K562 (cell line): ENCODE results near the gene MINPP1. TPM values are rescaled to one million over a fixed set of nuclear protein-coding genes. Genes with fewer than 3 reads are reported as not detected.
A peak's percentile ranks its signal among the peaks of the same experiment; 100 is the strongest.

ENCODE experiments used
- ATAC-seq: fragments of 200-7000 bp; cut with Tn5 transposase; 3 replicates; pipeline ENCODE4 v1.9.1; 2020; ENCODE audit warnings: moderate library complexity
- BruUV-seq: library from RNA; stranded (reverse); fragments of 400-500 nt; replicated peaks from 2 replicates; lab custom pipeline; 2021; lab: Mats Ljungman, UMichigan
- CTCF ChIA-PET: fragments of 300-600 bp; formaldehyde crosslinking; extraction: SDS; loops from one replicate; lab custom pipeline; 2021; ENCODE audit warnings: low intra/inter-chr PET ratio; lab: Yijun Ruan, JAX
- POLR2A ChIA-PET: fragments of 300-600, 350-650 bp; sonication (Branson Sonifier 250); formaldehyde crosslinking; extraction: SDS; loops from one replicate; lab custom pipeline; 2021; ENCODE audit warnings: antibody characterized with exemption, inconsistent platforms; lab: Yijun Ruan, JAX
- DNase-seq, 4 experiments: peaks; one replicate each; pipeline versions ENCODE4 v3.0.0 to v3.0.0-alpha.2; 2011 to 2018; ENCODE audit warnings: low spot score in 3 of 4, mixed read lengths in 3 of 4; ENCODE audit errors: extremely low read depth in 1 of 4
- FAIRE-seq: peaks from 2 replicates; lab custom pipeline; 2011; peaks lifted over from hg19 to GRCh38; lab: Jason Lieb, UNC
- H2AFZ ChIP-seq: 2 replicates; pipeline ENCODE4 v1.6.0; 2011; ENCODE audit warnings: low read depth, low read length, control low read depth, inconsistent platforms
- H3K27ac ChIP-seq: fragments of 200-600 bp; 3 replicates; pipeline ENCODE4 v1.8.0; 2011; ENCODE audit warnings: low read depth, mild to moderate bottlenecking, control low read depth, inconsistent platforms, low read length, moderate library complexity, mixed read lengths; ENCODE audit errors: extremely low read depth
- H3K27me3 ChIP-seq, 2 experiments: fragments of 300-600 bp in 1 of 2; 2 replicates in 1 of 2; 3 replicates in 1 of 2; pipeline versions ENCODE4 v1.6.0 to v1.8.0; 2011; ENCODE audit warnings: inconsistent platforms in 2 of 2, low read length in 2 of 2, mild to moderate bottlenecking in 1 of 2, mixed read lengths in 1 of 2, moderate library complexity in 1 of 2; ENCODE audit not compliant: control insufficient read depth in 2 of 2, insufficient read depth in 2 of 2
- H3K36me3 ChIP-seq: fragments of 300-600 bp; 3 replicates; pipeline ENCODE4 v1.8.0; 2011; ENCODE audit warnings: mild to moderate bottlenecking, low read length, inconsistent platforms; ENCODE audit not compliant: control insufficient read depth, insufficient read depth
- H3K4me1 ChIP-seq, 2 experiments: fragments of 200-600 bp in 1 of 2; replicated peaks in 1 of 2; 2 replicates in 1 of 2; 3 replicates in 1 of 2; pipeline versions ENCODE4 v1.5.1 to v1.8.0; 2011; ENCODE audit warnings: inconsistent platforms in 2 of 2, low read length in 2 of 2, mild to moderate bottlenecking in 1 of 2, mixed read lengths in 1 of 2, moderate library complexity in 1 of 2; ENCODE audit not compliant: control insufficient read depth in 2 of 2, insufficient read depth in 2 of 2
- H3K4me2 ChIP-seq: 2 replicates; pipeline ENCODE4 v1.6.1; 2011; ENCODE audit warnings: low read length, control low read depth, inconsistent platforms, mixed read lengths; ENCODE audit not compliant: insufficient read depth
- H3K4me3 ChIP-seq: fragments of 200-600 bp; sonication (generic), shearing (Covaris generic); 2 replicates; pipeline ENCODE4 v1.5.1; 2016; ENCODE audit warnings: control low read depth, inconsistent platforms
- H3K79me2 ChIP-seq: fragments of 200-600 bp; 3 replicates; pipeline ENCODE4 v1.8.0; 2011; ENCODE audit warnings: low read length, inconsistent platforms; ENCODE audit not compliant: control insufficient read depth, insufficient read depth
- H3K9ac ChIP-seq, 2 experiments: 2 replicates each; pipeline versions ENCODE4 v1.6.0 to v1.6.1; 2011; ENCODE audit warnings: low read depth in 2 of 2, low read length in 2 of 2, control low read depth in 1 of 2, inconsistent platforms in 1 of 2, mild to moderate bottlenecking in 1 of 2, mixed read lengths in 1 of 2; ENCODE audit not compliant: insufficient read depth in 1 of 2
- H3K9me1 ChIP-seq: one replicate; pipeline ENCODE4 v1.6.0; 2011; ENCODE audit warnings: inconsistent platforms, mild to moderate bottlenecking, low read length, moderate library complexity; ENCODE audit not compliant: control insufficient read depth, insufficient read depth
- H3K9me3 ChIP-seq: replicated peaks from 2 replicates; pipeline ENCODE4 v1.5.1; 2011; ENCODE audit warnings: low read depth, low read length, inconsistent platforms; ENCODE audit not compliant: control insufficient read depth, insufficient read depth
- H4K20me1 ChIP-seq: replicated peaks from 2 replicates; pipeline ENCODE4 v1.6.1; 2011; ENCODE audit warnings: low read length, inconsistent platforms, mixed read lengths; ENCODE audit not compliant: control insufficient read depth, insufficient read depth
- CC2D1A ChIP-seq: fragments of 450-650 bp; IDR thresholded peaks from 2 replicates; pipeline ENCODE4 v1.6.1; 2017; ENCODE audit warnings: mild to moderate bottlenecking
- CXXC5 ChIP-seq: fragments of 250-450 bp; sonication (Bioruptor Pico); IDR thresholded peaks from 2 replicates; pipeline ENCODE4 v1.8.0; 2022; ENCODE audit warnings: inconsistent platforms, mild to moderate bottlenecking, moderate library complexity
- E2F3 ChIP-seq: fragments of 250-450 bp; sonication (Bioruptor Pico); IDR thresholded peaks from 2 replicates; pipeline ENCODE4 v1.4.0; 2020; ENCODE audit warnings: mild to moderate bottlenecking
- E2F4 ChIP-seq: sonication (generic); formaldehyde crosslinking; IDR thresholded peaks from 2 replicates; pipeline ENCODE4 v1.8.0; 2022; ENCODE audit warnings: mild to moderate bottlenecking, low read depth, missing genetic modification reagents
- HMBOX1 ChIP-seq: sonication (generic); IDR thresholded peaks from 2 replicates; pipeline ENCODE4 v1.6.1; 2016
- MYNN ChIP-seq, 2 experiments: sonication (generic); formaldehyde crosslinking in 1 of 2; IDR thresholded peaks; 2 replicates each; pipeline versions ENCODE4 v1.5.0 to v1.6.1; 2016 to 2020; ENCODE audit warnings: antibody characterized with exemption in 1 of 2, missing genetic modification reagents in 1 of 2
- NCOR1 ChIP-seq: fragments of 450-650 bp; IDR thresholded peaks from 2 replicates; pipeline ENCODE4 v1.6.1; 2016; ENCODE audit warnings: mild to moderate bottlenecking, moderate library complexity
- NR2C2 ChIP-seq, 2 experiments: fragments of 200-800 bp in 1 of 2; sonication (Bioruptor generic) in 1 of 2; sonication (generic) in 1 of 2; formaldehyde crosslinking in 1 of 2; IDR thresholded peaks; 2 replicates each; pipeline versions ENCODE4 v1.6.1 to v1.8.0; 2016 to 2022; ENCODE audit warnings: mild to moderate bottlenecking in 1 of 2, missing compliant biosample characterization in 1 of 2, missing genetic modification characterization in 1 of 2, missing genetic modification reagents in 1 of 2
- POLR2AphosphoS2 ChIP-seq: IDR thresholded peaks from 2 replicates; pipeline ENCODE4 v1.6.1; 2012; ENCODE audit warnings: low read length, improper control_type of control experiment
- PRMT5 ChIP-seq: sonication (generic); formaldehyde crosslinking; IDR thresholded peaks from 2 replicates; pipeline ENCODE4 v1.5.0; 2020; ENCODE audit warnings: missing genetic modification reagents
- RAD21 ChIP-seq, 2 experiments: fragments of 250-450 bp in 1 of 2; fragments of 450-650 bp in 1 of 2; sonication (Bioruptor Pico) in 1 of 2; formaldehyde crosslinking in 1 of 2; IDR thresholded peaks in 1 of 2; conservative IDR thresholded peaks in 1 of 2; 2 replicates each; pipeline versions ENCODE4 v1.4.0 to v1.8.0; 2020 to 2022; ENCODE audit warnings: mild to moderate bottlenecking in 2 of 2, moderate library complexity in 1 of 2
- SOX6 ChIP-seq: fragments of 450-650 bp; IDR thresholded peaks from 2 replicates; pipeline ENCODE4 v1.6.1; 2014; ENCODE audit warnings: mild to moderate bottlenecking
- ZFP1 ChIP-seq: fragments of 450-650 bp; formaldehyde crosslinking; IDR thresholded peaks from 2 replicates; pipeline ENCODE4 v1.4.0; 2020; ENCODE audit warnings: mild to moderate bottlenecking, mixed read lengths
- WGBS: fragments of 100-300 bp; shearing (Covaris generic); methylation state at CpG from one replicate; pipeline ENCODE4 v1.1.6; 2016; ENCODE audit warnings: low coverage, mixed read lengths; ENCODE audit not compliant: insufficient coverage; ENCODE audit errors: missing lambda C conversion rate; 5-methylcytosine and 5-hydroxymethylcytosine counted together
- in situ Hi-C: fragments of 300-500 bp; cut with MboI; formaldehyde crosslinking; loops from 4 replicates; pipeline ENCODE4 v1.15.0; 2018; ENCODE audit warnings: inconsistent platforms, mixed read lengths
- intact Hi-C: fragments of 100-400 bp; cut with micrococcal nuclease; formaldehyde crosslinking; loops from 2 replicates; pipeline ENCODE4 v1.14.2; 2022
- polyA plus RNA-seq, 8 experiments: library from polyadenylated mRNA; depleted of rRNA in 4 of 8; stranded (reverse) in 5 of 8; unstranded in 3 of 8; fragments of >200 nt; fragmentation: Nextera tagmentation in 2 of 8; fragmentation: Illumina TruSeq in 1 of 8; extraction: Ambion mirVana in 2 of 8; extraction: Trizol in 1 of 8; gene quantifications; 2 replicates each; pipeline versions ENCODE4 v1.2.1 to v1.2.3, GENCODE V29; 2011 to 2014; ENCODE audit warnings: inconsistent platforms in 1 of 8, missing spikeins in 1 of 8
- total RNA-seq, 7 experiments: library from RNA; depleted of rRNA in 6 of 7; stranded (reverse); fragments of >200 nt in 6 of 7; fragmentation: Illumina TruSeq in 2 of 7; extraction: Trizol in 2 of 7; gene quantifications; 2 replicates each; pipeline versions ENCODE4 v1.2.1 to v1.2.3, GENCODE V29; 2011 to 2021; ENCODE audit warnings: low replicate concordance in 1 of 7
- TF ChIP-seq, protein P1 (sequence below), 2 experiments: IDR thresholded peaks in 1 of 2; conservative IDR thresholded peaks in 1 of 2; 2 replicates each; pipeline ENCODE4 v1.6.1; 2016; ENCODE audit warnings: low read depth in 2 of 2, mild to moderate bottlenecking in 1 of 2, missing compliant biosample characterization in 1 of 2, missing genetic modification characterization in 1 of 2, moderate library complexity in 1 of 2
- TF ChIP-seq, protein P2 (sequence below): sonication (generic); formaldehyde crosslinking; IDR thresholded peaks from 2 replicates; pipeline ENCODE4 v1.8.0; 2022; ENCODE audit warnings: missing genetic modification reagents, mild to moderate bottlenecking, moderate library complexity, borderline replicate concordance

Gene MINPP1
- total and polyA plus RNA-seq, 9 of the 15 experiments (the other 6 are each of a cell fraction or from before 2014, with no cell fraction given) = 11.5 to 44.5 (median 27.1) TPM

DNA sequence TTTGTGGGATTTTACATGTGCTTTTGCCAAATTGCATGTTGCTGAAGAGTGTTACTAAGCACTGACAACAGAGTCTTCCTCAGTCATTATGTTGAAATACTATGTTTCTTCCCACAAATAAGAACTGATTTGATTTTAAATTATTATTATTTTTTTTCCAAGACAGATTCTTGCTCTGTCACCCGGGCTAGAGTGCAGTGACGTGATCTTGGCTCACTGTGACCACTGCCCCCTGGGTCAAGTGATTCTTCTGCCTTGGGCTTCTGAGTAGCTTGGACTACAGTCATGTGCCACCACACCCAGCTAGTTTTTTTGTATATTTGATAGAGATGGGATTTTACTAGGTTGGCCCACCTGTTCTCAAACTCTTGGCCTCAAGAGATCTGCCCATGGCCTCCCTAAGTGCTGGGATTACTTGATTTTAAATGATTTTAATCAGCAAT, 42.3 kb downstream of the MINPP1 start:
- no TSS peak for BruUV-seq
- no peaks in the 10 kb centered on the region for H3K9me1 ChIP-seq
- H3K9ac ChIP-seq = no peak overlapping the region
- no peaks in the 10 kb centered on the region for H3K9me3 ChIP-seq
- peaks cover 8 to 30% of the 10 kb centered on the region in 2 experiments; a peak in 4 of 5 replicates for H3K4me1 ChIP-seq
- ChIA-PET POLR2A (interaction anchor here (0.7 to 0.8 kb wide), 2 partner anchors 9 to 23 kb away, joined by 3 to 5 read pairs; no protein-coding TSS in a partner anchor), CTCF (no interaction called here)
- intact Hi-C loops (loop anchor here (5.0 kb wide), 1 partner anchor 105 kb away; no protein-coding TSS in a partner anchor), in situ Hi-C loops (no loop called here)
- peak; percentile 31; the same call in 2 of the 3 replicates for ATAC-seq
- FAIRE-seq = no peak
- no peak for DNase-seq
- no peaks in the 10 kb centered on the region for H3K27me3 ChIP-seq
- no peak overlapping the region for H3K4me2 ChIP-seq
- no peak overlapping the region for H3K4me3 ChIP-seq
- WGBS = 54% methylated on average over 2 of the region's 2 CpGs
- H2AFZ ChIP-seq = no peak overlapping the region
- H4K20me1 ChIP-seq = no peaks in the 10 kb centered on the region; the same call in 1 of the 2 replicates
- peak overlapping the region; percentile 20; the same call in 1 of the 3 replicates for H3K27ac ChIP-seq
- H3K79me2 ChIP-seq = peaks cover 47% of the 10 kb centered on the region
- peaks cover 54% of the 10 kb centered on the region; the same call in 2 of the 3 replicates for H3K36me3 ChIP-seq
- TF ChIP-seq ZFP1 (CRISPR knock-in tag) = no peak
- no peak for TF ChIP-seq E2F3 (CRISPR knock-in tag)
- TF ChIP-seq SOX6 = no peak
- TF ChIP-seq HMBOX1 = no peak
- TF ChIP-seq RAD21 (CRISPR knock-in tag; conservative IDR thresholded peaks at IDR 0.05 in 1 of 2, IDR thresholded peaks at IDR 0.05 in 1 of 2) = no peak
- TF ChIP-seq E2F4 (CRISPR knock-in tag) = no peak
- TF ChIP-seq NR2C2 (CRISPR knock-in tag; IDR thresholded peaks at IDR 0.05) = no peak
- no peak for TF ChIP-seq NR2C2 (tag; IDR thresholded peaks at IDR 0.05)
- TF ChIP-seq, protein P1, sequence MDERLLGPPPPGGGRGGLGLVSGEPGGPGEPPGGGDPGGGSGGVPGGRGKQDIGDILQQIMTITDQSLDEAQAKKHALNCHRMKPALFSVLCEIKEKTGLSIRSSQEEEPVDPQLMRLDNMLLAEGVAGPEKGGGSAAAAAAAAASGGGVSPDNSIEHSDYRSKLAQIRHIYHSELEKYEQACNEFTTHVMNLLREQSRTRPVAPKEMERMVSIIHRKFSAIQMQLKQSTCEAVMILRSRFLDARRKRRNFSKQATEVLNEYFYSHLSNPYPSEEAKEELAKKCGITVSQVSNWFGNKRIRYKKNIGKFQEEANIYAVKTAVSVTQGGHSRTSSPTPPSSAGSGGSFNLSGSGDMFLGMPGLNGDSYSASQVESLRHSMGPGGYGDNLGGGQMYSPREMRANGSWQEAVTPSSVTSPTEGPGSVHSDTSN (CRISPR knock-in tag; IDR thresholded peaks at IDR 0.05; ENCODE audit: low read depth) = no peak
- TF ChIP-seq, protein P1 (tag; conservative IDR thresholded peaks at IDR 0.05; ENCODE audit: low read depth) = no peak
- no peak for TF ChIP-seq CC2D1A
- no peak for TF ChIP-seq NCOR1
- no peak for TF ChIP-seq CXXC5 (CRISPR knock-in tag)
- TF ChIP-seq MYNN (IDR thresholded peaks at IDR 0.05) = no peak
- no peak for TF ChIP-seq MYNN (CRISPR knock-in tag; IDR thresholded peaks at IDR 0.05)
- TF ChIP-seq, protein P2, sequence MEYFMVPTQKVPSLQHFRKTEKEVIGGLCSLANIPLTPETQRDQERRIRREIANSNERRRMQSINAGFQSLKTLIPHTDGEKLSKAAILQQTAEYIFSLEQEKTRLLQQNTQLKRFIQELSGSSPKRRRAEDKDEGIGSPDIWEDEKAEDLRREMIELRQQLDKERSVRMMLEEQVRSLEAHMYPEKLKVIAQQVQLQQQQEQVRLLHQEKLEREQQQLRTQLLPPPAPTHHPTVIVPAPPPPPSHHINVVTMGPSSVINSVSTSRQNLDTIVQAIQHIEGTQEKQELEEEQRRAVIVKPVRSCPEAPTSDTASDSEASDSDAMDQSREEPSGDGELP (CRISPR knock-in tag) = no peak
- no peak for TF ChIP-seq PRMT5 (CRISPR knock-in tag)
- TF ChIP-seq POLR2AphosphoS2 = no peak
